HEK293 (cell line): ENCODE measurements around the gene ARPC2.
A peak's percentile ranks its signal among the peaks of the same experiment; 100 is the strongest.

Source experiments
- CTCF ChIA-PET: fragments of 350-600 bp; formaldehyde crosslinking; extraction: SDS; loops from one replicate; lab custom pipeline; 2021; ENCODE audit warnings: antibody characterized with exemption; lab: Yijun Ruan, JAX
- POLR2A ChIA-PET: fragments of 300-600 bp; formaldehyde crosslinking; extraction: SDS; loops from one replicate; lab custom pipeline; 2020; ENCODE audit warnings: antibody characterized with exemption, inconsistent platforms; lab: Yijun Ruan, JAX
- H3K27ac ChIP-seq: fragments of 200-500 bp; sonication (Bioruptor generic); 2 replicates; pipeline ENCODE4 v1.5.1; 2014; ENCODE audit warnings: low read depth, low read length, control low read depth, inconsistent platforms; ENCODE audit errors: extremely low read depth
- H3K36me3 ChIP-seq, 2 experiments: fragments of 200-500 bp in 1 of 2; sonication (Bioruptor generic) in 1 of 2; 1 replicate in 1 of 2; 2 replicates in 1 of 2; pipeline ENCODE4 v1.5.1; 2014 to 2017; ENCODE audit warnings: inconsistent platforms in 2 of 2, low read length in 2 of 2; ENCODE audit not compliant: control insufficient read depth in 2 of 2, insufficient read depth in 1 of 2
- H3K4me1 ChIP-seq: fragments of 200-500 bp; sonication (Bioruptor generic); 2 replicates; pipeline ENCODE4 v1.5.1; 2014; ENCODE audit warnings: mild to moderate bottlenecking, low read length, inconsistent platforms; ENCODE audit not compliant: control insufficient read depth, insufficient read depth
- H3K4me3 ChIP-seq: 2 replicates; pipeline ENCODE4 v1.5.1; 2011; ENCODE audit warnings: low read depth, mild to moderate bottlenecking, control low read depth, low read length, moderate library complexity
- H3K9me3 ChIP-seq: fragments of 200-500 bp; sonication (Bioruptor generic); 2 replicates; pipeline ENCODE4 v1.5.1; 2014; ENCODE audit warnings: low read depth, low read length, inconsistent platforms; ENCODE audit not compliant: control insufficient read depth, insufficient read depth
- EGR2 ChIP-seq: fragments of 450-650 bp; formaldehyde crosslinking; IDR thresholded peaks from 2 replicates; pipeline ENCODE4 v1.5.1; 2016; ENCODE audit warnings: low read depth, missing biosample characterization, missing genetic modification characterization
- TCF7L2 ChIP-seq: IDR thresholded peaks from 2 replicates; pipeline ENCODE4 v1.6.1; 2011; ENCODE audit warnings: low read depth, mild to moderate bottlenecking, inconsistent platforms, low read length, moderate library complexity, borderline replicate concordance
- ZFHX2 ChIP-seq: fragments of 450-650 bp; formaldehyde crosslinking; conservative IDR thresholded peaks from 2 replicates; pipeline ENCODE4 v1.5.1; 2016; ENCODE audit warnings: missing biosample characterization, missing genetic modification characterization
- ZIC2 ChIP-seq: fragments of 450-650 bp; formaldehyde crosslinking; IDR thresholded peaks from 2 replicates; pipeline ENCODE4 v1.5.1; 2016; ENCODE audit warnings: missing biosample characterization, missing genetic modification characterization
- ZNF10 ChIP-seq: fragments of 450-650 bp; formaldehyde crosslinking; IDR thresholded peaks from 2 replicates; pipeline ENCODE4 v1.5.1; 2017; ENCODE audit warnings: missing biosample characterization, missing genetic modification characterization
- ZNF157 ChIP-seq: fragments of 450-650 bp; formaldehyde crosslinking; IDR thresholded peaks from 2 replicates; pipeline ENCODE4 v1.5.1; 2016; ENCODE audit warnings: missing biosample characterization, missing genetic modification characterization
- ZNF571 ChIP-seq: fragments of 450-650 bp; formaldehyde crosslinking; IDR thresholded peaks from 2 replicates; pipeline ENCODE4 v1.5.0; 2017; ENCODE audit warnings: missing biosample characterization, missing genetic modification characterization
- ZNF791 ChIP-seq: fragments of 450-650 bp; formaldehyde crosslinking; IDR thresholded peaks from 2 replicates; pipeline ENCODE4 v1.5.1; 2016; ENCODE audit warnings: missing biosample characterization, missing genetic modification characterization
- ZSCAN5A ChIP-seq: fragments of 450-650 bp; formaldehyde crosslinking; IDR thresholded peaks from 2 replicates; pipeline ENCODE4 v1.5.1; 2016; ENCODE audit warnings: missing biosample characterization, missing genetic modification characterization
- TF ChIP-seq, protein P1 (sequence below): fragments of 450-650 bp; formaldehyde crosslinking; IDR thresholded peaks from 2 replicates; pipeline ENCODE4 v1.5.1; 2016; ENCODE audit warnings: missing biosample characterization, missing genetic modification characterization

Gene ARPC2

DNA sequence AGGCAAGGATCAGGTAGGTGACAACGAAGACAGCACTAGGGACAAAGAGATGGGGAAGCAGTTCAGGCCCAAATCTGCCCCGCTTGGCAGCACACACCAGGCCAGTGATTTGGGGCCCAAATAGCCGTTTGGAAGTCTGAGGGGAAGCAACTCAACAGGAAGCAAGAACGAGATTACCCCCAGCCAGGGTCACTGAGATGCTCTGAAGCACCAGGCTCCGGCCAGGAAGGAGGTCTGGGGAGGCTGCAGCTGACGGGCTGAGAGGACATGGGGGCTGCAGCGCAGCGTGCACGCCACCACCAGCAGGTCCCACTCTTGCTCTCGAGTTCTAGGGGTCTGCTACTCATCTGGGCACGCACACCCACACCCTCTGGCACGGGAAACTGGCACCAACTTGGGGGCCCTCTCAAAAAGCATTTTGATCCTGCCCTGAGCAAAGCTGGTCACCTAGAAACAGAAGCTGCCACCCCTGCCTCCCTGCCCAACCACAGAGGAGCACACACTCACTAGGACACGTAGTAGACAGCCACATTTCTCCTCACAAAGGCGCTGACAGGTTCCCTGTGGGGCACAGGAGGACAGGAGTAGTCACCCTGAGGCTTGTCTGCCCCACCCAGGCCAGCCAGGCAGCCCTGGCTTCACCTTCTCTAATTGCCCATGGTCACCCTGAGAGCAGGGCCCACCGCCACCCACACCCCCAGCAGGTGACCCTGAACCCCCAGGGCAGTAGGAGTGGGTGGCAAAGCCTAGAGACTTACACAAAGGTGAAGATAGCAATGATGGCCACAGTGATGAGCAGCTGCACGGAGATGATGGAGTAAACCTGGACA, 61.8 kb downstream of the ARPC2 start:
- Histone ChIP-seq H3K36me3 (peaks cover 1 to 79% of the 10 kb centered on the region in 2 experiments; a peak in 2 of 3 replicates), H3K4me3 (no peak overlapping the region), H3K9me3 (no peaks in the 10 kb centered on the region), H3K27ac (no peak overlapping the region), H3K4me1 (no peaks in the 10 kb centered on the region)
- ChIA-PET CTCF (interaction anchor here (0.7 to 1.3 kb wide), 2 partner anchors 9 to 12 kb away, joined by 3 read pairs; partner anchors contain the start of genes AAMP and PNKD), POLR2A (interaction anchor here (0.5 to 1.0 kb wide), 2 partner anchors 8 to 58 kb away, joined by 3 read pairs; no protein-coding TSS in a partner anchor)
- TF ChIP-seq ZNF791, result no peak
- TF ChIP-seq ZNF571 (tag by site-specific recombination), result no peak
- TF ChIP-seq ZIC2 (tag by site-specific recombination), result peak; percentile 52; the same call in 1 of the 2 replicates

DNA sequence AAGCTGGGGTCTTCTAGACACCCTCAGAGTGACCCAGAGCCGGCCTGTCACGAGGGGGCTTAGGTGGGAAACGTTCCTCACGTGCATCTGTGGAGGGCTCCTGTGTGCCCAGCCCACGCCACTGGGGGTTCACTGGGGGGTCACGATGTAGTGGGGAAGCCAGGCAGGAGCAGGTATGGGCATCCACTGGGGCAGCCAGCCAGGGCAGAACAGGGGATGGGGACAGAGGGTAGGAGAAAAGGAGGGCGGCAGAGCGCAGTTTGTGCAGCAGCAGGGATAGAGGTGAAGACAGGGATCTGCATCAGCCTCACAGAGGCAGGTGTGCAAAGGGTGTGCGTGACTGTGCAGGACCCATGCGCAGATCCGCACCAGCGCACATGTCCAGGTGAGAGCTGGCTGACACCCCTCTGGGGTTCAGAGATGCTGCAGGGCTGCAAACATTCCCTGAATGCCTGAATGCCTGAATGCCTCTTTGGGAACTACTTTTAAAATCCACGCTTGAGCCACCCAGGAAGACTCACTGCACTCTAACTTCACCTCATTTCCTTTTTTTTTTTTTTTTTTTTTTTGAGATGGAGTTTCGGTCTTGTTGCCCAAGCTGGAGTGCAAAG, 63.4 kb downstream of the ARPC2 start:
- Histone ChIP-seq H3K4me1 (no peaks in the 10 kb centered on the region), H3K4me3 (no peak overlapping the region), H3K36me3 (peaks cover 0 to 63% of the 10 kb centered on the region in 2 experiments; a peak in 2 of 3 replicates)
- ChIA-PET CTCF (interaction anchor here (1.3 kb wide), 1 partner anchor 10 kb away, joined by 3 read pairs; the partner anchor contains the start of genes AAMP and PNKD), POLR2A (no interaction called here)
- TF ChIP-seq, protein P1, sequence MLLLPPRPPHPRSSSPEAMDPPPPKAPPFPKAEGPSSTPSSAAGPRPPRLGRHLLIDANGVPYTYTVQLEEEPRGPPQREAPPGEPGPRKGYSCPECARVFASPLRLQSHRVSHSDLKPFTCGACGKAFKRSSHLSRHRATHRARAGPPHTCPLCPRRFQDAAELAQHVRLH (tag by site-specific recombination), result no peak
- TF ChIP-seq, all 188 proteins: peak for 0
- H3K27ac ChIP-seq, result no peak overlapping the region
- no peaks in the 10 kb centered on the region for H3K9me3 ChIP-seq

DNA sequence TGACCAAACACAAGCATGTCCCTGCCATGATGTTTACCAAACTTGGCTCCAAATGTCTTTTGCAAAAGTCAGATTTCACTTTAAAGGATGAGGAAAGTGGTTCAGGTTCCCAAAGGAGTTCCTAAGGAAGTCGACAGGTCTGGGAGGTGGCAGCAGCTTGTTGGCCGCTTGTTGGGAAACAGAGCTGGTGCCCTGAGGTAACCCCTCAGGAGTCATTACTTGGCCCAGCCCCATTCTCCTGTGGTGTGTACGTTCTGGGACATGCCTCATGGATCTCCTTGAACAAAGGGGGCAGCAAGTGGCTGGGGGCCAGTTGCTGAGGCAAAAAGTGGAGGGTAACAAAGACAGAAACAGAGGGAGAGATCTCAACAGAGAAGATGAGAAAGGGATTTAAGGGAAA, 64.5 kb downstream of the ARPC2 start:
- H3K9me3 ChIP-seq, result no peaks in the 10 kb centered on the region
- POLR2A ChIA-PET, result no interaction called here
- CTCF ChIA-PET, result no interaction called here
- no peak for TF ChIP-seq ZSCAN5A (tag by site-specific recombination)
- TF ChIP-seq ZNF10 (tag by site-specific recombination), result no peak
- TF ChIP-seq, all 188 proteins: peak for 0
- Histone ChIP-seq H3K4me1 (no peaks in the 10 kb centered on the region), H3K36me3 (peaks cover 0 to 52% of the 10 kb centered on the region in 2 experiments; a peak in 2 of 3 replicates), H3K4me3 (no peak overlapping the region), H3K27ac (no peak overlapping the region)

GRCh38 chr2:218282173-218282991, 65.4 kb downstream of the ARPC2 start:
- POLR2A ChIA-PET, result no interaction called here
- TF ChIP-seq ZNF157 (tag by site-specific recombination) (no peak), ZFHX2 (0 out of 2 replicates have a peak, but pooled peaks have one; percentile 16), TCF7L2 (no peak), ZIC2 (tag by site-specific recombination) (peak; percentile 42), EGR2 (tag by site-specific recombination) (peak; percentile 47)
- H3K36me3 ChIP-seq, result peaks cover 0 to 43% of the 10 kb centered on the region in 2 experiments; a peak in 2 of 3 replicates

More at GRCh38 chr2:218282173-218282991, 65.4 kb downstream of the ARPC2 start:
- Histone ChIP-seq H3K4me3 (no peak overlapping the region), H3K4me1 (no peaks in the 10 kb centered on the region), H3K27ac (no peak overlapping the region), H3K9me3 (no peaks in the 10 kb centered on the region)
- CTCF ChIA-PET, result interaction anchor here (1.2 kb wide), 1 partner anchor 9 kb away, joined by 4 read pairs; no protein-coding TSS in a partner anchor
